Mucosa of stomach (tissue), 1 donor: Measurements from ENCODE around the gene MYOG.

Experiments
- H3K27me3 ChIP-seq: one replicate; pipeline ENCODE4 v1.7.0; 2013; ENCODE audit warnings: mild to moderate bottlenecking, low read length; ENCODE audit not compliant: control insufficient read depth, insufficient read depth
- H3K36me3 ChIP-seq: one replicate; pipeline ENCODE4 v1.7.0; 2013; ENCODE audit warnings: low read length; ENCODE audit not compliant: control insufficient read depth, insufficient read depth
- H3K4me1 ChIP-seq: one replicate; pipeline ENCODE4 v1.7.0; 2013; ENCODE audit warnings: mild to moderate bottlenecking, low read length; ENCODE audit not compliant: control insufficient read depth, insufficient read depth
- H3K4me3 ChIP-seq: one replicate; pipeline ENCODE4 v1.7.0; 2013; ENCODE audit warnings: low read length
- H3K9ac ChIP-seq: one replicate; pipeline ENCODE4 v1.7.0; 2013; ENCODE audit warnings: mild to moderate bottlenecking, low read length, moderate library complexity
- H3K9me3 ChIP-seq: one replicate; pipeline ENCODE4 v1.7.0; 2013; ENCODE audit warnings: mild to moderate bottlenecking, low read length, moderate library complexity; ENCODE audit not compliant: control insufficient read depth
- donor health status: Pancreatic carcinoma.

Gene MYOG

GRCh38 chr1:203045821-203046594, 39.8 kb downstream of the MYOG start:
- H3K9ac ChIP-seq = no peak overlapping the region
- no peaks in the 10 kb centered on the region for H3K9me3 ChIP-seq
- H3K36me3 ChIP-seq = no peaks in the 10 kb centered on the region
- H3K27me3 ChIP-seq = peaks cover 9% of the 10 kb centered on the region
- no peak overlapping the region for H3K4me3 ChIP-seq
- H3K4me1 ChIP-seq = no peaks in the 10 kb centered on the region

DNA sequence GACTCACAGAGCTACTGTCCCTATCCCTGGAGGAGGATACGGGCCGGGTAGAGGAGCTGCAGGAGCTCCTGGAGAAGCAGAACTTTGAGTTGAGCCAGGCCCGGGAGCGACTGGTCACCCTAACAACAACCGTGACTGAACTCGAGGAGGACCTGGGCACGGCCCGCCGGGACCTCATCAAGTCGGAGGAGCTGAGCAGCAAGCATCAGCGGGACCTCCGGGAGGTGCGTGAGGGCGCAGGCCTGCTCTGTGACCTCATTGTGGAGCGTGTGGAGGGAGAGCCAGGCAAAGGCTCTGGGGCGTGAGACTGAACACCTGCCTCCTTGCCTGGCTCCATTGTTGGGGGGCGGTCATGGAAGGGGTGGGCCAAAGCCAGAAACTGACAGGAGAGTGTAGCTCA, 40.5 kb downstream of the MYOG start:
- no peaks in the 10 kb centered on the region for H3K9me3 ChIP-seq
- peaks cover 9% of the 10 kb centered on the region for H3K27me3 ChIP-seq
- no peaks in the 10 kb centered on the region for H3K36me3 ChIP-seq
- no peaks in the 10 kb centered on the region for H3K4me1 ChIP-seq
- no peak overlapping the region for H3K4me3 ChIP-seq
- no peak overlapping the region for H3K9ac ChIP-seq

- Histone ChIP-seq H3K4me1 (no peaks in the 10 kb centered on the region), H3K27me3 (peaks cover 9% of the 10 kb centered on the region), H3K4me3 (no peak overlapping the region), H3K9ac (no peak overlapping the region), H3K36me3 (no peaks in the 10 kb centered on the region), H3K9me3 (no peaks in the 10 kb centered on the region)
Observed at GRCh38 chr1:203044546-203045250, 41.1 kb downstream of the MYOG start.

GRCh38 chr1:203043830-203044545, 41.8 kb downstream of the MYOG start:
- Histone ChIP-seq H3K9ac (no peak overlapping the region), H3K27me3 (peaks cover 10% of the 10 kb centered on the region), H3K4me1 (no peaks in the 10 kb centered on the region), H3K4me3 (no peak overlapping the region), H3K36me3 (no peaks in the 10 kb centered on the region), H3K9me3 (no peaks in the 10 kb centered on the region)

GRCh38 chr1:203041351-203041932, 44.4 kb downstream of the MYOG start:
- no peaks in the 10 kb centered on the region for H3K9me3 ChIP-seq
- H3K36me3 ChIP-seq = no peaks in the 10 kb centered on the region
- no peaks in the 10 kb centered on the region for H3K4me1 ChIP-seq
- H3K4me3 ChIP-seq = no peak overlapping the region
- peaks cover 17% of the 10 kb centered on the region for H3K27me3 ChIP-seq
- H3K9ac ChIP-seq = no peak overlapping the region

DNA sequence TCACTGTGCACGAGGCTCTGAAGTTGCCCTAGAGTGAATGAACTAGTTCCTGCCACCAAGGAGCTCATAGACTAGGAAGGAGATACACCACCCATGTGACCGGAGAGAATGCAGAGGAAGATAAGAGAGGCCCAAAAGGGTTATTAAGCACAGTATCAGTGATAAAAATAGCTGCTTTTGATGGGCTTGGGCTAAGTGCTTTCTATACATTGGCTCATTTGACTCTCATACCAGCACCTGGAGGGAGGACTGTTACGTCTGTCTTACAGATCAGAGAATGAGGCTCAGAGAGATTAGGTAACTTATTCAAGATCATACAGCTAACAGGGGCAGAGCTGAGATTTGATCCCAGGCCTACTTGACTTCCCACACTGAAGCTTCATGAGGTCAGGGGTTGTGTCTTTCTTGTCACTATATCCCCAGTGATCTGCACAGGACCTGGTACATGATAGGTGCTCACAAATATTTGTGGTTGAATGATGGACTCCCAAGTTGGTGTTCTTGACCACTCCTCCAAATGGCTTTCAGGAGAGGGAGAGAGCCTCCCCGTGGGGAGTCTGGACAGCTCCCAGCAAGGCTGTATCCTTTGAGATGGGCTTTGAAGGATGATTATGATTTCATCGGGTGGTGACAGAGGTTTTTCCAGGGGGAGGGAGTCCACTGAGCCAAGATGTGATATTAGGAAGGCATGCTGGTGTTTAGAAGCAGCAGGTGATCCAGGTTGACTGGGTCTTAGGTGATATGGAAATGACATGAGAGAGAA, 45.1 kb downstream of the MYOG start:
- H3K9ac ChIP-seq = no peak overlapping the region
- H3K4me3 ChIP-seq = no peak overlapping the region
- H3K36me3 ChIP-seq = no peaks in the 10 kb centered on the region
- H3K4me1 ChIP-seq = no peaks in the 10 kb centered on the region
- peaks cover 17% of the 10 kb centered on the region for H3K27me3 ChIP-seq
- no peaks in the 10 kb centered on the region for H3K9me3 ChIP-seq

GRCh38 chr1:203039609-203040512, 46.0 kb downstream of the MYOG start:
- Histone ChIP-seq H3K4me1 (no peaks in the 10 kb centered on the region), H3K27me3 (peaks cover 16% of the 10 kb centered on the region), H3K36me3 (no peaks in the 10 kb centered on the region), H3K9ac (no peak overlapping the region), H3K9me3 (no peaks in the 10 kb centered on the region), H3K4me3 (no peak overlapping the region)

DNA sequence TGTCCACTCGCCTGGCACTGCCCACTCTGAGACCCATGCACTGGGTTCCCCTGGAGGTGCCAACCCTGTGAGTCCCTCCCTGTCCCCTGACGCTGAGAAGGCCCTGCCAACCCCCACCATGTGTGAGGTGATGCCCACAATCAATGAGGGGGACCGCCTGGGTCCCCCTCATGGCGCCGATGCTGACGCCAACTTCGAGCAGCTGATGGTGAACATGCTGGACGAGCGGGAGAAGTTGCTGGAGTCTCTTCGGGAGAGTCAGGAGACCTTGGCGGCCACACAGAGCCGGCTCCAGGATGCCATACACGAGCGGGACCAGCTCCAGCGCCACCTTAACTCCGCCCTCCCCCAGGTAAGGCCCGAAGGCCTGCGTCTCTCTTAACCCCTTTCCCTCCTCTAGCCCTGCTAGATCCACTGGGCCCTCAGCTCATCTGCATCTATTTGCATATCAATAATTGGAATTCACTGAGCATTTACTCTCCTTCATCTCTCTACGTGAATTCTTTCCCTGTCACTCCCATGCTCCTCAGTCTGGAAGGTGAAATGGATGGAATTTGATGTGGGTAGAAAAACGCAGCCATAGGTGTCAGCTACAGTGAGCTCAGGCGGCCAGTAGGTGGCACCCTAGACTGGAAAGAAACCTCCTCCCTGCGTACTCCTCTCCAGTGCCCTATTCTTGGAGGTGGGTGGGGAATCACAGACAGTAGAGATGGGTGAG, 46.8 kb downstream of the MYOG start:
- no peaks in the 10 kb centered on the region for H3K9me3 ChIP-seq
- H3K9ac ChIP-seq = no peak overlapping the region
- H3K4me1 ChIP-seq = no peaks in the 10 kb centered on the region
- H3K36me3 ChIP-seq = no peaks in the 10 kb centered on the region
- H3K4me3 ChIP-seq = no peak overlapping the region
- peaks cover 11% of the 10 kb centered on the region for H3K27me3 ChIP-seq

DNA sequence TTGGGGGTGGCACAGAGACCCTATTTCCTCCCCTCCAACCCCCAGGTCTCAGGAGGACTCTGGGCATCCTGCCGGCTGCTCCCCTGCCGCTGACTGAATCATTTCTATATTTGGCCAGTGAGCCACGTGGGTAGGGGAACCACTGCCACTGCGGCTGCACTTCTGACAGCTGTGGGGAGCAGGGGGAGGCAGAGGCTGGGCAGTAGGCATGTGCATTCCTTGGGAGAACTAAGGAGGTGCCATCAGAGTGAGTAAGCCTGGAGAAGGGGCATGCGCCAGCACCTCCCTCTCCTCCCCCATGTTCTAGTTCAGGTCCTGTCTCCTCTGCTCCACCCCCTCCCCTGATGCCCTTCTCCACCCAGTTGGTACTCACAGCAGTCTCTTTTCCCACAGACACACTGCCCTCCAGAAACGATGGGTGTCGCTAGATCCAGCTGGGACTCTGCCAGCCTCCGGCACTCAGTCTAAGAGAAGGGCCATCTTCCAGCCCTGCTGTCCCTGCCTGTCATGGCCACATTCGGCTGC, 47.5 kb downstream of the MYOG start:
- no peaks in the 10 kb centered on the region for H3K36me3 ChIP-seq
- no peaks in the 10 kb centered on the region for H3K4me1 ChIP-seq
- no peaks in the 10 kb centered on the region for H3K9me3 ChIP-seq
- H3K4me3 ChIP-seq = no peak overlapping the region
- no peak overlapping the region for H3K9ac ChIP-seq
- H3K27me3 ChIP-seq = peaks cover 9% of the 10 kb centered on the region

- no peaks in the 10 kb centered on the region for H3K36me3 ChIP-seq
- no peaks in the 10 kb centered on the region for H3K4me1 ChIP-seq
- H3K27me3 ChIP-seq = peaks cover 8% of the 10 kb centered on the region
- H3K4me3 ChIP-seq = no peak overlapping the region
- no peaks in the 10 kb centered on the region for H3K9me3 ChIP-seq
- H3K9ac ChIP-seq = no peak overlapping the region
Observed at GRCh38 chr1:203037509-203038190, 48.2 kb downstream of the MYOG start.
